Mucosa of rectum (tissue), 2 donors: ENCODE results near the gene KATNAL1.

ENCODE experiments used
- H3K27ac ChIP-seq, 2 donors: one replicate each; pipeline ENCODE4 v1.7.0; 2013; ENCODE audit warnings: inconsistent platforms in 2 of 2, low read depth in 2 of 2, low read length in 2 of 2
- H3K27me3 ChIP-seq, 2 donors: one replicate each; pipeline ENCODE4 v1.7.0; 2013; ENCODE audit warnings: low read length in 2 of 2; ENCODE audit not compliant: control insufficient read depth in 2 of 2, insufficient read depth in 2 of 2
- H3K36me3 ChIP-seq, 2 donors: one replicate each; pipeline ENCODE4 v1.7.0; 2013; ENCODE audit warnings: low read length in 2 of 2; ENCODE audit not compliant: control insufficient read depth in 2 of 2, insufficient read depth in 2 of 2
- H3K4me1 ChIP-seq, 2 donors: one replicate each; pipeline ENCODE4 v1.7.0; 2013; ENCODE audit warnings: low read length in 2 of 2, mild to moderate bottlenecking in 1 of 2; ENCODE audit not compliant: control insufficient read depth in 2 of 2, insufficient read depth in 2 of 2
- H3K4me3 ChIP-seq, 2 donors: one replicate each; pipeline ENCODE4 v1.7.0; 2013; ENCODE audit warnings: low read length in 2 of 2
- H3K9ac ChIP-seq, 2 donors: one replicate each; pipeline ENCODE4 v1.7.0; 2013; ENCODE audit warnings: low read length in 2 of 2, low read depth in 1 of 2, mild to moderate bottlenecking in 1 of 2
- H3K9me3 ChIP-seq, 2 donors: one replicate each; pipeline ENCODE4 v1.7.0; 2013; ENCODE audit warnings: low read length in 2 of 2; ENCODE audit not compliant: control insufficient read depth in 2 of 2
- donor health status: healthy.
- donor health status: Normal muscosa, but diverticular disease.

The KATNAL1 gene

GRCh38 chr13:30307194-30307970 is at the start of gene KATNAL1:
TSS of gene KATNAL1 (minus strand) at chr13:30307551. CDS start at chr13:30283777, 23,774 bp downstream.
- Histone ChIP-seq H3K9me3 (no peaks in the 10 kb centered on the region), H3K4me3 (peak within 1 kb of the TSS; percentile 83 to 95), H3K9ac (peak within 1 kb of the TSS; percentile 61 to 75), H3K36me3 (no peaks in the 10 kb centered on the region), H3K27me3 (no peaks in the 10 kb centered on the region), H3K4me1 (peaks cover 2 to 5% of the 10 kb centered on the region in 2 donors), H3K27ac (peak within 1 kb of the TSS; percentile 75 to 76)

- Histone ChIP-seq H3K27ac (no peak overlapping the region), H3K36me3 (no peaks in the 10 kb centered on the region), H3K4me3 (no peak overlapping the region), H3K4me1 (no peaks in the 10 kb centered on the region), H3K27me3 (no peaks in the 10 kb centered on the region), H3K9ac (no peak overlapping the region), H3K9me3 (peaks cover 0 to 3% of the 10 kb centered on the region in 2 donors)
These were observed 48.5 kb upstream of the KATNAL1 start for GRCh38 chr13:30355839-30356238.

- Histone ChIP-seq H3K27ac (no peak overlapping the region), H3K9ac (no peak overlapping the region), H3K4me1 (no peaks in the 10 kb centered on the region), H3K9me3 (peaks cover 0 to 3% of the 10 kb centered on the region in 2 donors), H3K27me3 (no peaks in the 10 kb centered on the region), H3K4me3 (no peak overlapping the region), H3K36me3 (no peaks in the 10 kb centered on the region)
These were observed 48.0 kb upstream of the KATNAL1 start for GRCh38 chr13:30355384-30355699.

GRCh38 chr13:30354493-30355383 is 47.4 kb upstream of the KATNAL1 start:
- Histone ChIP-seq H3K9ac (no peak overlapping the region), H3K4me3 (no peak overlapping the region), H3K9me3 (peaks cover 0 to 3% of the 10 kb centered on the region in 2 donors), H3K27ac (no peak overlapping the region), H3K36me3 (no peaks in the 10 kb centered on the region), H3K27me3 (no peaks in the 10 kb centered on the region), H3K4me1 (no peaks in the 10 kb centered on the region)

- no peaks in the 10 kb centered on the region for H3K36me3 ChIP-seq
- H3K9me3 ChIP-seq: peaks cover 0 to 3% of the 10 kb centered on the region in 2 donors
- no peaks in the 10 kb centered on the region for H3K27me3 ChIP-seq
- H3K9ac ChIP-seq: no peak overlapping the region
- H3K4me1 ChIP-seq: no peaks in the 10 kb centered on the region
- H3K27ac ChIP-seq: no peak overlapping the region
- H3K4me3 ChIP-seq: no peak overlapping the region
These were observed 46.3 kb upstream of the KATNAL1 start for GRCh38 chr13:30353471-30354215.

- Histone ChIP-seq H3K27me3 (no peaks in the 10 kb centered on the region), H3K36me3 (no peaks in the 10 kb centered on the region), H3K27ac (no peak overlapping the region), H3K9ac (no peak overlapping the region), H3K4me3 (no peak overlapping the region), H3K4me1 (no peaks in the 10 kb centered on the region), H3K9me3 (peaks cover 0 to 3% of the 10 kb centered on the region in 2 donors)
These were observed 45.7 kb upstream of the KATNAL1 start for GRCh38 chr13:30353060-30353459.

GRCh38 chr13:30352121-30352520 is 44.8 kb upstream of the KATNAL1 start:
- Histone ChIP-seq H3K9ac (no peak overlapping the region), H3K27ac (no peak overlapping the region), H3K9me3 (peaks cover 0 to 3% of the 10 kb centered on the region in 2 donors), H3K27me3 (no peaks in the 10 kb centered on the region), H3K4me3 (no peak overlapping the region), H3K4me1 (no peaks in the 10 kb centered on the region), H3K36me3 (no peaks in the 10 kb centered on the region)

GRCh38 chr13:30346789-30347167 is 39.4 kb upstream of the KATNAL1 start:
- no peaks in the 10 kb centered on the region for H3K27me3 ChIP-seq

GRCh38 chr13:30346153-30346788 is 38.9 kb upstream of the KATNAL1 start:
- Histone ChIP-seq H3K36me3 (no peaks in the 10 kb centered on the region), H3K4me3 (no peak overlapping the region), H3K27ac (no peak overlapping the region), H3K27me3 (no peaks in the 10 kb centered on the region), H3K4me1 (peaks cover 0 to 5% of the 10 kb centered on the region in 2 donors), H3K9me3 (no peaks in the 10 kb centered on the region), H3K9ac (no peak overlapping the region)

More at GRCh38 chr13:30346789-30347167, 39.4 kb upstream of the KATNAL1 start:
- Histone ChIP-seq H3K27ac (no peak overlapping the region), H3K4me3 (no peak overlapping the region), H3K9me3 (no peaks in the 10 kb centered on the region), H3K9ac (no peak overlapping the region), H3K4me1 (peaks cover 0 to 4% of the 10 kb centered on the region in 2 donors), H3K36me3 (no peaks in the 10 kb centered on the region)
